WTC11 (cell line): ENCODE data around the gene CLSTN2.

Experiments
- CTCF ChIP-seq: fragments of 200-600 bp; IDR thresholded peaks from 2 replicates; pipeline ENCODE4 v1.8.0; 2022; ENCODE audit warnings: antibody characterized with exemption
- GABPB1 ChIP-seq: sonication (generic); formaldehyde crosslinking; IDR thresholded peaks from 2 replicates; pipeline ENCODE4 v1.8.1; 2023; ENCODE audit warnings: mild to moderate bottlenecking, missing genetic modification reagents
- MAX ChIP-seq: sonication (generic); formaldehyde crosslinking; IDR thresholded peaks from 2 replicates; pipeline ENCODE4 v1.8.0; 2022; ENCODE audit warnings: mild to moderate bottlenecking, missing genetic modification reagents
- MYBL2 ChIP-seq: sonication (generic); formaldehyde crosslinking; IDR thresholded peaks from 2 replicates; pipeline ENCODE4 v1.8.1; 2023; ENCODE audit warnings: mild to moderate bottlenecking, moderate library complexity, missing genetic modification reagents
- NFE2L1 ChIP-seq: sonication (generic); formaldehyde crosslinking; IDR thresholded peaks from 2 replicates; pipeline ENCODE4 v1.8.1; 2023; ENCODE audit warnings: missing genetic modification reagents
- SMAD4 ChIP-seq: sonication (generic); formaldehyde crosslinking; IDR thresholded peaks from 2 replicates; pipeline ENCODE4 v1.8.0; 2022; ENCODE audit warnings: mild to moderate bottlenecking, missing genetic modification reagents
- USF1 ChIP-seq: sonication (generic); formaldehyde crosslinking; IDR thresholded peaks from 2 replicates; pipeline ENCODE4 v1.8.0; 2022; ENCODE audit warnings: mild to moderate bottlenecking, missing genetic modification reagents
- TF ChIP-seq, protein P1 (sequence below): sonication (generic); formaldehyde crosslinking; IDR thresholded peaks from 2 replicates; pipeline ENCODE4 v1.8.1; 2023; ENCODE audit warnings: mild to moderate bottlenecking, missing genetic modification reagents, moderate library complexity
- TF ChIP-seq, protein P2 (sequence below): sonication (generic); formaldehyde crosslinking; IDR thresholded peaks from 2 replicates; pipeline ENCODE4 v1.8.1; 2023; ENCODE audit warnings: mild to moderate bottlenecking, missing genetic modification reagents
- TF ChIP-seq, protein P3 (sequence below): fragments of 250-450 bp; sonication (Bioruptor Pico); IDR thresholded peaks from 2 replicates; pipeline ENCODE4 v1.9.0; 2021; ENCODE audit warnings: mild to moderate bottlenecking, borderline replicate concordance
- TF ChIP-seq, protein P4 (sequence below): sonication (generic); formaldehyde crosslinking; IDR thresholded peaks from 2 replicates; pipeline ENCODE4 v1.8.1; 2022; ENCODE audit warnings: low read depth, missing genetic modification reagents, borderline replicate concordance

GRCh38 chr3:140523600-140523999, 588.6 kb downstream of the CLSTN2 start:
- TF ChIP-seq MAX (CRISPR knock-in tag) (no peak), CTCF (no peak), MYBL2 (CRISPR knock-in tag) (no peak), USF1 (no peak), GABPB1 (CRISPR knock-in tag) (no peak), SMAD4 (CRISPR knock-in tag) (no peak), NFE2L1 (no peak)
- TF ChIP-seq, protein P1, sequence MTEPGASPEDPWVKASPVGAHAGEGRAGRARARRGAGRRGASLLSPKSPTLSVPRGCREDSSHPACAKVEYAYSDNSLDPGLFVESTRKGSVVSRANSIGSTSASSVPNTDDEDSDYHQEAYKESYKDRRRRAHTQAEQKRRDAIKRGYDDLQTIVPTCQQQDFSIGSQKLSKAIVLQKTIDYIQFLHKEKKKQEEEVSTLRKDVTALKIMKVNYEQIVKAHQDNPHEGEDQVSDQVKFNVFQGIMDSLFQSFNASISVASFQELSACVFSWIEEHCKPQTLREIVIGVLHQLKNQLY (CRISPR knock-in tag) = no peak
- TF ChIP-seq, protein P2, sequence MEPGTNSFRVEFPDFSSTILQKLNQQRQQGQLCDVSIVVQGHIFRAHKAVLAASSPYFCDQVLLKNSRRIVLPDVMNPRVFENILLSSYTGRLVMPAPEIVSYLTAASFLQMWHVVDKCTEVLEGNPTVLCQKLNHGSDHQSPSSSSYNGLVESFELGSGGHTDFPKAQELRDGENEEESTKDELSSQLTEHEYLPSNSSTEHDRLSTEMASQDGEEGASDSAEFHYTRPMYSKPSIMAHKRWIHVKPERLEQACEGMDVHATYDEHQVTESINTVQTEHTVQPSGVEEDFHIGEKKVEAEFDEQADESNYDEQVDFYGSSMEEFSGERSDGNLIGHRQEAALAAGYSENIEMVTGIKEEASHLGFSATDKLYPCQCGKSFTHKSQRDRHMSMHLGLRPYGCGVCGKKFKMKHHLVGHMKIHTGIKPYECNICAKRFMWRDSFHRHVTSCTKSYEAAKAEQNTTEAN (CRISPR knock-in tag) = no peak
- TF ChIP-seq, protein P3, sequence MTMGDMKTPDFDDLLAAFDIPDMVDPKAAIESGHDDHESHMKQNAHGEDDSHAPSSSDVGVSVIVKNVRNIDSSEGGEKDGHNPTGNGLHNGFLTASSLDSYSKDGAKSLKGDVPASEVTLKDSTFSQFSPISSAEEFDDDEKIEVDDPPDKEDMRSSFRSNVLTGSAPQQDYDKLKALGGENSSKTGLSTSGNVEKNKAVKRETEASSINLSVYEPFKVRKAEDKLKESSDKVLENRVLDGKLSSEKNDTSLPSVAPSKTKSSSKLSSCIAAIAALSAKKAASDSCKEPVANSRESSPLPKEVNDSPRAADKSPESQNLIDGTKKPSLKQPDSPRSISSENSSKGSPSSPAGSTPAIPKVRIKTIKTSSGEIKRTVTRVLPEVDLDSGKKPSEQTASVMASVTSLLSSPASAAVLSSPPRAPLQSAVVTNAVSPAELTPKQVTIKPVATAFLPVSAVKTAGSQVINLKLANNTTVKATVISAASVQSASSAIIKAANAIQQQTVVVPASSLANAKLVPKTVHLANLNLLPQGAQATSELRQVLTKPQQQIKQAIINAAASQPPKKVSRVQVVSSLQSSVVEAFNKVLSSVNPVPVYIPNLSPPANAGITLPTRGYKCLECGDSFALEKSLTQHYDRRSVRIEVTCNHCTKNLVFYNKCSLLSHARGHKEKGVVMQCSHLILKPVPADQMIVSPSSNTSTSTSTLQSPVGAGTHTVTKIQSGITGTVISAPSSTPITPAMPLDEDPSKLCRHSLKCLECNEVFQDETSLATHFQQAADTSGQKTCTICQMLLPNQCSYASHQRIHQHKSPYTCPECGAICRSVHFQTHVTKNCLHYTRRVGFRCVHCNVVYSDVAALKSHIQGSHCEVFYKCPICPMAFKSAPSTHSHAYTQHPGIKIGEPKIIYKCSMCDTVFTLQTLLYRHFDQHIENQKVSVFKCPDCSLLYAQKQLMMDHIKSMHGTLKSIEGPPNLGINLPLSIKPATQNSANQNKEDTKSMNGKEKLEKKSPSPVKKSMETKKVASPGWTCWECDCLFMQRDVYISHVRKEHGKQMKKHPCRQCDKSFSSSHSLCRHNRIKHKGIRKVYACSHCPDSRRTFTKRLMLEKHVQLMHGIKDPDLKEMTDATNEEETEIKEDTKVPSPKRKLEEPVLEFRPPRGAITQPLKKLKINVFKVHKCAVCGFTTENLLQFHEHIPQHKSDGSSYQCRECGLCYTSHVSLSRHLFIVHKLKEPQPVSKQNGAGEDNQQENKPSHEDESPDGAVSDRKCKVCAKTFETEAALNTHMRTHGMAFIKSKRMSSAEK (CRISPR knock-in tag) = no peak
- TF ChIP-seq, protein P4, sequence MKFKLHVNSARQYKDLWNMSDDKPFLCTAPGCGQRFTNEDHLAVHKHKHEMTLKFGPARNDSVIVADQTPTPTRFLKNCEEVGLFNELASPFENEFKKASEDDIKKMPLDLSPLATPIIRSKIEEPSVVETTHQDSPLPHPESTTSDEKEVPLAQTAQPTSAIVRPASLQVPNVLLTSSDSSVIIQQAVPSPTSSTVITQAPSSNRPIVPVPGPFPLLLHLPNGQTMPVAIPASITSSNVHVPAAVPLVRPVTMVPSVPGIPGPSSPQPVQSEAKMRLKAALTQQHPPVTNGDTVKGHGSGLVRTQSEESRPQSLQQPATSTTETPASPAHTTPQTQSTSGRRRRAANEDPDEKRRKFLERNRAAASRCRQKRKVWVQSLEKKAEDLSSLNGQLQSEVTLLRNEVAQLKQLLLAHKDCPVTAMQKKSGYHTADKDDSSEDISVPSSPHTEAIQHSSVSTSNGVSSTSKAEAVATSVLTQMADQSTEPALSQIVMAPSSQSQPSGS (CRISPR knock-in tag) = no peak
